A673 (cell line): Measurements from ENCODE around the gene CEBPE.

Experiments
- EZH2 ChIP-seq: fragments of 200-600 bp; sonication (generic); IDR thresholded peaks from 2 replicates; pipeline ENCODE4 v1.6.1; 2017; ENCODE audit warnings: borderline replicate concordance, low read depth, mild to moderate bottlenecking, mixed read lengths, antibody characterized with exemption, low read length; ENCODE audit not compliant: poor library complexity, severe bottlenecking
- TF ChIP-seq, protein P1 (sequence below): fragments of 300-800, 200-600 bp; sonication (generic); conservative IDR thresholded peaks from 2 replicates; pipeline ENCODE4 v1.5.1; 2017; ENCODE audit warnings: low read depth, mild to moderate bottlenecking, antibody characterized with exemption, low read length, moderate library complexity, mixed read lengths

DNA sequence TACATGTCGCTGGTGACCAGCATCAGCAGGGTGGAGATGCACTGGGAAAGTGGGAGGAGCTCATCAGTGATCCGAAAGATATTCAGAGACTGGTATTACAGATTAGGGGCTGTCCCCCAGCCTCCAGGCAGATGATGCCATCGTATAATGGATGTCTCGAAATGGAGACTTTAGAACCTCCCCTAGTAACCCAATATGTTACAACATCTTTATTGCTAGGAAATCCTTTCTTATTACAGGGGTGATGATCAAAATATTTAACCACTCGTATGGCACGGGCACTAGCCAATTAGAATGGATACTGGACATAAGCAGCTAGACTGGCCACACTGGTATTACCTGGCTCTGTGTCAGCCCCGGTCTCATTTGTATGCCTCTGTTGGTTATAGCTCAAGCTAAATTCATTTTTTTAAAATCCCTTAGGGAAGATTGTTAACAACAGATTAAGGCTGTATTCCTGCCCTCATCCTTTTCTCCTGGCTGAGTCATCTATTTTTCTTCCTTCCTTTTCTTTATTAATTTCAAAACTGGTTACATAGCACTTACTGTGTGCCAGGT lies 10.8 kb upstream of the CEBPE start:
- TF ChIP-seq, protein P1, sequence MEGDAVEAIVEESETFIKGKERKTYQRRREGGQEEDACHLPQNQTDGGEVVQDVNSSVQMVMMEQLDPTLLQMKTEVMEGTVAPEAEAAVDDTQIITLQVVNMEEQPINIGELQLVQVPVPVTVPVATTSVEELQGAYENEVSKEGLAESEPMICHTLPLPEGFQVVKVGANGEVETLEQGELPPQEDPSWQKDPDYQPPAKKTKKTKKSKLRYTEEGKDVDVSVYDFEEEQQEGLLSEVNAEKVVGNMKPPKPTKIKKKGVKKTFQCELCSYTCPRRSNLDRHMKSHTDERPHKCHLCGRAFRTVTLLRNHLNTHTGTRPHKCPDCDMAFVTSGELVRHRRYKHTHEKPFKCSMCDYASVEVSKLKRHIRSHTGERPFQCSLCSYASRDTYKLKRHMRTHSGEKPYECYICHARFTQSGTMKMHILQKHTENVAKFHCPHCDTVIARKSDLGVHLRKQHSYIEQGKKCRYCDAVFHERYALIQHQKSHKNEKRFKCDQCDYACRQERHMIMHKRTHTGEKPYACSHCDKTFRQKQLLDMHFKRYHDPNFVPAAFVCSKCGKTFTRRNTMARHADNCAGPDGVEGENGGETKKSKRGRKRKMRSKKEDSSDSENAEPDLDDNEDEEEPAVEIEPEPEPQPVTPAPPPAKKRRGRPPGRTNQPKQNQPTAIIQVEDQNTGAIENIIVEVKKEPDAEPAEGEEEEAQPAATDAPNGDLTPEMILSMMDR, result no peak
- TF ChIP-seq EZH2, result no peak
